Femur (tissue), 1 donor: ENCODE results near the gene CAV2.

Experiments
- DNase-seq: peaks from one replicate; pipeline ENCODE4 v3.0.0-alpha.2; 2017

Gene CAV2

DNA sequence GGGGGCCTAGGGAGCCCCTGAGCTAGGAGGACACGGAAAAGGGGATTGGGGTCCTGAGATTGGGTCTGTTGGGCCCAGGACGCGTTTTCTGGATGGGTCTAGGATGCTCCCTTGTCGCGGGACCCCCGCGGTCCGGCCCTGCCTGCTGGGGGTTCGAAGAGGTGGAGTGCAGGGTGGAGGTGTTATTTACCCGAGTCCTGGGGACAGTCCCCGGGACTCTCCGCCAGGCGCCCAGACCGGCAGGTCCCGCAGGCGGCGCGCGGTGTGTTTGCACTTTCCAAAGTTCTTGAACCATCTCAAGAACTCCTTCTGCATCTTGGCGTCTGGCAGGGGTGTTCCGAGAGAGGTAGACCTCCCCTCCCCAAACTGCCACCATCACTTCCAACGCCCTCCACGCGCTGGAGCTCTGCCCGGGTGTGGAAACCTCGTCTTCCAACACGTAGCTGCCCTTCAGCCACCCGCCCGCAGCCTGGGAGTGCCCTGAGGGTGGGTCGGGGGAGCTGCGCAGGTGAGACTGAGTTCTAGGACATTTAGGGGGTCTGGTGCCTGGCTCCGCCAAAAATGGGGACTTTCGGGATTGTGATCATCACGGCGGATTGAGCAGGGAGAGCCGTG is 25.9 kb downstream of the CAV2 start:
- DNase-seq, result peak; percentile 42

DNA sequence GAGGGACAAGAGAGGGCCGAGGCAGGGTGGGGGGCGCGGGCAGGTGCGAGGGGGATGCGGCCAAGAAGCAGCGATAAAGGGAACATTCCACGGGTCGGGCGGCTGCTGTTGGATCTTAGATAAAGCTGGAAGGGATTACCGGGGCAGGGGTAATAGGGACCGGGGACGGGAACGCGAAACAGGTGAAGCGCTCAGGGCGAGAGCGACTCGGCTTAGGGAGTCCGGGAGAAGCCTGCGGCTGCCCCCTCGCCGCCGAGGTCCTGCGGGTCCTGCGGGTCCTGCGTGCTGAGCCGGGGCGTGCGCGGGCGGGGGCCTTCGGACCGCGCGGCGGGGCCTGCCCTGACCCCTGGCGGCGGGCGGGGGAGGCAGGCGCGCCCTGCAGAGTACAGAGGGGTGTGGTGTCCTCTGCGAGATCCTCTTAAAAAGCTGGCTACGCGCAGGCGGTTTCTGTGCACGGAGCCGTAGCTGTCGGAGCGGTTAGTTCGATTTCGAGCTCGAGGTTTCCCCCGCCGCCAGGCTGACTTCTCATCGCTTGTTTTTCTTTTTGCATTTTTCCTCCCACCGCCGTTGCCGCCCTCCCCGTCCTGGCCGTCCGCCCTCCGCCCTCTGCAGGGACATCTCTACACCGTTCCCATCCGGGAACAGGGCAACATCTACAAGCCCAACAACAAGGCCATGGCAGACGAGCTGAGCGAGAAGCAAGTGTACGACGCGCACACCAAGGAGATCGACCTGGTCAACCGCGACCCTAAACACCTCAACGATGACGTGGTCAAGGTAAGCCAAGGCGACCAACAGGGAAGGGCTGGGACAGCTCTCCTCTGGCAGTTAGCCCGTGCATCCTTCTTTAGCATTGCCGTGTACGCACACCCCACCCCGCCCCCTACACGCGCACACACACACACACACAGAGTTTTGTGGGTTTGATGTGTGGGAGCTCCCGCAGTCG is 26.6 kb downstream of the CAV2 start:
- DNase-seq, result peak; percentile 84

DNA sequence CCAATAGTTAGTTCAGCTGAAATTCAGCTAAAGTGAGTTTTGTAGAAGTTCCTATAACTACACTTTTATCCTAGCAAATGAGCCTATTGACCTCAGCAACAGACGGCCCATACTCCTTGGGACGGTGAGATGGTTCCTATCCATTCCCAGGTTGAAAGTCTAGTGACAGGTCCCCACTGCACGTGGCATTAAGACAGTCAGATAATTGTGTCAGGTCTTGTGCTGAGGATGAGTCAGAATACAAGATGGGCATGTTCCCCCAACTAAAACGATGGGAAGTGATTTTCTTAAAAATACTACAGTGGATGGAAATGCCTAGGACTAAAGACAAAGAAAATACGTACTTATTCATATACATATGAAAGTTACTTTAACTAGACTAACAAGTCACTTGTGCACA is 27.4 kb downstream of the CAV2 start:
- no peak for DNase-seq

DNA sequence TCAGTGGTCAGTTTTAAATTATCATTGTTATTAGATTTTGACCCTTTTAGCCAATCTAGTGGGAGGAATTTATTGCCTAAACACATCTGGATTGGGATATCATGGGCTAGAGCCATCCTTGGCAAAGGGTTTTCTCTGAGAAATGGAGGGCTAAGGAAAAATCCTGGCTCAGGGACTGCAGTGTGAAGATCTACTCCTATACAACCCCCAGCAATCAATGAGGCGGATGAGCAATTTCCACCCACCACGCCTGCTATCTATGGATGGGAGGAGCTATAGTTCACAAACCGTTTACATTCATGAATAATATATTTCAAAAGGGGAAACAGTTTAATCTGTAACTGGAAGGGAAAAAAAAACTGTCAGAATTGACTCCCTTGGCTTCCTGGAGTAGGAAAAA is 28.0 kb downstream of the CAV2 start:
- DNase-seq, result no peak

DNA sequence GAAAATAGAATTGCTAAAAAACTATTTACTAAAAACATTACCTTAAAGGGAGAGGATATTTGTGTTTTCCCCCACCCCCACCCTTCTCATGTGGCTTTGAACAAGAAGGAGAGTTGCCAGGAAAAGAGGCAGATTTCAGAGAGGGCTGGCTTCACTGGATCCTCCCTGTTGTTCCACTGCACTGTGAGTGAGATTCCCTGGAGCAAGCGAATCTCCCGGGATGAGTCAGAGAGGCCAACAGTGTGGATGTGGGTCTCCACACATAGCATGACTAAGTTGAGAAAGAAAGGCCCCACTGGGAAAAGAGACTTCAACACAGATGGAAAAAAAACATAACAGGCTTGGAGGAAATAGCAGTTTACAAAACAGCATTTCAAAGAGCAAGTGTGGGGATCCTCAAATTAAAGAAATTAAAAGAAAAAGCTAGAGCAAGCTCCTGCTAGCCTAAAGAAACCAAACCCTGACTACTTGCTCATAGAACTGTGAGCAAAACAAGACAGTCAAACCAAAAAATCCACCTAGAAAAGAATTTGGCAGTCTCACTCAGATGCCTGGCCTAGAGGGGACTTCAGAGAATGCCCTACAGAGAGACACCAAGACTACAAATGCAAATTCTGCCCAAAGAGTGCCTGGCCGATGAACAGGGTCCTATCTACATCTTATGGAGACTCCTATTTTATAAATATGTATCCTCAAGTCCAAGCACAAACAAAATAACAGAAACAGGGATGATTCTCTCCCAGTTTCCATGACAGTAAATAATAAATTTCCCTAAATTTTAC is 28.7 kb downstream of the CAV2 start:
- peak; percentile 40 for DNase-seq

DNA sequence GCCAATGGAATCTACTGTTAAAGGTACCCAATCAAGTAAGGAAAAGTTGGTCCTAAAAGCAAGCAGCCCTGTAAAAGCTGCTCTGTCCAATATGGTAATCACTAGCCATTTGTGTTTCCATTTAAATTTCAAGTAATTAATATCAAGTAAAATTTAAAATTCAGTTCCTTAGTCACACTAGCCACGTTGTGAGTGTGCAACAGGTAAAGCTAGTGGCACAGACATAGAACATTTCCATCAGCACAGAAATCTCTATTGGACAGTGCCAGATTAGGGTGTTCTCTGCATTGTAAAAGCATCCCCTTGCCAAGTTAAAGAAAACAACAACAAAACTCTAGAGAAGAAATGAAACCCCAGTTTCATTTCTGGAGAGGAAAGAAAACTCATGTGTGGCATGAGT is 29.7 kb downstream of the CAV2 start:
- DNase-seq, result no peak

DNA sequence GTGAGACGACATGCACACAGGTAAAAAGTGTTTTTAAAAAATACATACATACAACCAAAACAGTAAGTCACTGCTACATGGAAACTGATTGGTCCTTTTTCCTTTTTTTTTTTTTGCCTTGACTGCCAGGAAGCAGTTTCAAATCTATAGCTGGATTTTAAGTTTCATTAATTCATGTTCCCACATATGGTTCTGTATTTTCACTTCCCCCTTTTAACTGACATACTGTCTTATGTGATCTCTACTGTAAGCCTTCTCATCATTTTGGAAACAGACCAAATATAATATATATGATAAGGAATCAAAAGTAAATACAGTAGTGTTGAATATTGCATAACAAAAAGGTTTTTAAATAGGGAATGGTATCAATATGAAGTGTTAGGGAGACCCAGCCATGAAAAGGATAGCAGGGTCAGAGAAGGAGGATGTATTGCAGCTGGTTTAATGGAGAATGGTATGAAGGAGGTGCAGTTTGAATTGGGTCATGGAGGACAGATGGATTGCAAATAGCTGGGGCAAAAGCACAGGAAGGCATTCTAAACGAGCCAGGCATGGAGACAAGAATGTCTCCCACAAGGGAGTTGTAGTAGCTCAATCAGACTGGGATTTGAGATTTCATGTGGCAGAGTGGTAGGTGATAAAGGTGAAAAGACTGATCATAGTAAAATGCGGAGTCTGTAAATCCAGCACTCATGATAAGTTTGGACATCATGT is 30.7 kb downstream of the CAV2 start:
- no peak for DNase-seq

DNA sequence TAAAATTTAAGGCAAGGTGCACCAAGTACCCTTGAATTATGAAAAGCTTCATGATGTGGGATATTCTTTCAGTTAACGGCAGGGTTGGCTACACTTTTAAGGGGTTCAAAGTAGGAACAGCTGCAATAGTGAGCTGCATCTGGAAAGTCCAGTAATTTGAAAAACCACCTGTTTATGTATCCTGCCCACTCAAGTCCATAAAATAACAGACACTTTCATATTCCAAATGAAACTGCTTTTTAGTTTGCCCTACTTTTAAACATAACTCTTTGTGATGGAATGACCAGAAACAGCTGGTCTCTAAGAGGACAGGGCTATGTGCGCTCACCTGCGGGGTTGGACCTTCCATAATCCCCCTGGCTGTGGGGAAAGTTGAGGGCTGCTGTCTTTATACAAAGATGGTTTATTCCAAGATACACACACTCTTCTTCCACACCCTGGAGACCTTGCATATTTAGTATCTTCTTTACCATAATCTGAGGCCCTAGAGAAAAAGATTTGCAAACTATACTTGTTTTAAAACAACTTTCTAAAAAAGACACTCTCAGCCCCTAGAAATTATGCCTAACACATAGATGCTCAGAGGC is 32.7 kb downstream of the CAV2 start:
- DNase-seq, result no peak

DNA sequence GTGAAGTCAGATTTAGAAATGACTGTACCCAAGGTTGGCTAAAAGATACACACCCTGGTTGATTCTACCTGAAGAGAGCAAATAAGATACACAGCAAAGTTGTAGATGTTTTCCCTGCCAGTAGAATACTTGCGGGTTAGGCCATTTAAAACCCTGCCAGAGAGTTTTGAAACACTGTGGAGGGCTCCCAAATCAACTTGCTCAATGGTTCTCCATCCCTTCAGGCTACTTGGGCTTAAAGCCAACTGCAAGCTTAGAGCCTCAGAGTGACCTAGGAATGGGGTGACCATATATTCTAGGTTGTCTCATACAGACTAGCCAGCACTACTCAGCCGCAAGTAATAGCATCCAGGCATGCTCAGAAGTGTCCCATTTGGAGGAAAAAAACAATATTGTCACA is 35.3 kb downstream of the CAV2 start:
- DNase-seq, result no peak

DNA sequence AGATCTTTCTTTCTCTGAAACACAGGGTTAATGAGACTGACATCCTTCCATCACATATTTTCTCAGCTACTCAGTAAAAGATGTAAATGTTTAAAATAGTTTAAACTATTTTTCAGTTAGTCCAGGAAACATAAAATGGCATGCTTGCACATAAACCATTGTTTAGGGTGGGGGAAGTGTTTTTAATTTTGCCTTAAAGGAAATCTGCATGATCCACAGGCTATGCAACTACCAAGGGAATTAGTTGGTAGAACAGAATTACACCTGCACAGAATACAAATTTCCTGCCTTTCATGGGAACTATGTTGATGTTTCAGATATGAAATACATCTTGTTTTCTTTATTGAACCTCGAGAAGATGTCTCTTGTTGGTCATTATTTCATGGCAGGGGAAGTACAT is 35.9 kb downstream of the CAV2 start:
- DNase-seq, result no peak

DNA sequence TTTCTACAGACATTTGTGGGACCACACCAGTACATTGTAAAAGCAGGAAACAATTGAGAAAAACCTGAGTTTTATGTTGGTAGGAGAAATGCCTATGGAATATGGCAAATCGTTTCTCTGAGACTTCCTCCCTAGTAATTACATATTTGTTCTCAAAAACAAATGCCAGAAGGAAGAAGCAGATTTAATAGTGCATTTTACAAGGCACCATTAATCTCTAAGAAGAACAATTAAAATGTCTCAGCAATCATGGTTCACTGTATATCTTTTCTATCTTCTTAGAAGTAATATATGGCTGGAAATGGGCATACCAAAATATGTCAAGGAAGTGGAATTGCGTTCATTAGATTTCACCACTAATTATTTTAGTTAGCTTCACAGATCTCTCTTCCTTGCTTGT is 38.6 kb downstream of the CAV2 start:
- no peak for DNase-seq

DNA sequence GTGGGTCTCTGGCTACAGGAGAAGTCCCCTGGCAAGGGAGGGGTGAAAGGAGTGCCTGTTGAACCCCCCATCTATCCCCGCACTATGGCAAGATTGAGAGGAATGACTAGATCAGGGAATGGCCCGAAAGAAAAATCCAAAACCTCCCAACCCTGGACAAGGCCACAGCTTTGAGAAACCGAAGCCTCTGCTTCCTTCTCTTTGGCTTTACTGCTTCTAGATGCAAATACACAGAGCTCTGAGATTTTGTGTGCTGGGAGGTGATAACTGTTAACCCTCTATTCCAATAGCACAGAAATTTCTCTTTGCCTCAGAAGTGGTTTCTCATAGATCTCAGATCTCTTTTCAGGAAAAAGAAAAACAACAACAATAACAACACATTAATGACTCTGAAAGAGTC is 40.3 kb downstream of the CAV2 start:
- no peak for DNase-seq

DNA sequence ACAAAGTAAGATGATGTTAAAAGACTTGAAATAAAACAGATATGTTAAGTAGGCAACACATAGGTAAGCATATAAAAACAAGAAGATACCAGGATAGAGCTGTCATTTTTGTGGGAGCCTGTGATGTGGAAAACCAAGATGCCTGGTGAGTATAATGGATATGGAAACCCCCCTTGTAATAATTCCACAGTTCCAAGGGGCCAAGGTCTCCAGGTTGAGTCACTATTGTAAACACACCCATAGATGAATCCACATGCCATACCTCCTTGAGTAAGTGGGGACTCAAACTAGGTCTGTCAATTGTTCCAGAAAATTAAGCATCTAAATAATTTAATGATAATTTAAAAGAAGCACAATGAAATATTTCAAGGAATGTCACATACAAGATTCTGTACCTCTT is 41.2 kb downstream of the CAV2 start:
- DNase-seq, result no peak

DNA sequence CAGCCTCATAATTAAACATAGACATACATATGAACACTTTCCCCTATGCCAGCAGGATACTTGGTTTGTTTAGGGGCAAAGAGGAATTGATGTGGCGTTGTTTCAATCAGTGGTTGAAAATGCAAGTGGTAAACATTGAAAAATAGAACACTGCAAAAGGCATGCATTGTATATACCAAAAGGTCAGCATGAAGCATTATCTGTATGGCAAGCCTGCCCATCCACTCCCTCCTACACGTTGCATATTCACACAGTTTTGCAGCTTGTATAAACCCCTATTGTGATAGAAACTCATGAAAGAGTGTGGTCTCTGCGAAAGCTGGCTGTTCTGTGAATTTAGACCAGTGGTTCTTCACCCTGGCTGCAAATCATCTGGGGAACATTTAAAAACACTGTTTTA is 42.4 kb downstream of the CAV2 start:
- DNase-seq, result no peak

DNA sequence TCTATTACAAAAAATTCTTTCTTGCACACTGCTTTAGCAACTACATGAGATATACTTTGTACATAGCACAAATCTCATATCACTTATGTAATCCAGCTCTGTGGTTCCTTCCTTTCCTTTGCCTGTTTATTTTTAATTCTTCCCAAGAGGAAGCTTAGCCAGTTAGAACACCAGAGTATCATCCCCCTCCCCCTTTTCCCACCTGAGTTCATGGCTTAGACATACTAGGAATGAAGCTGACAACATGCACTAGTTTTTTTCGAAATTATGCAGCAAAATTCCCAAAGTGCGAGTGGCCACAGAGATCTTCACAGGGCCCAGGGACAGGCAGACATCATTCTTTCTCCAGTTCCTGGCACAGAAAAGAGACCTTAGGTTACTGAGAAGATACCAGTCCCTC is 43.1 kb downstream of the CAV2 start:
- DNase-seq, result no peak

DNA sequence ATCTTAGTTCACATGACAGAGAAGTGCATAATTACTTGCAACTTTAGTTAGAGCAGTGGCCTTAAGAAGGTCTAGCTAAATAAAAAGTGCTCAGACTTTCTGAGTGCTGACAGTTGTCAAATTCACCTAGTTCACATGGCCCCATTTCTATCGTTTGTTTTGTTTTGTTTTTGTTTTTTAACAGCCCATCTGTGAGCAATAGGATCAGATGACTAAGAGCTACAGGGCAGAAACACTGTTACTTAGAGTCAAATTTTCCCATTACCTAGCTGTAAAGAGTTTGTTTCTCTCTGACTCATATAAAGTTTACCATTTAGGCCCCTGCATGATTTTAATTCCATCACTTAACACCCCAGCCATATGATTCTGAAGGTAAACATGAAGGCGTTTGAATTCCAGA is 44.1 kb downstream of the CAV2 start:
- no peak for DNase-seq

DNA sequence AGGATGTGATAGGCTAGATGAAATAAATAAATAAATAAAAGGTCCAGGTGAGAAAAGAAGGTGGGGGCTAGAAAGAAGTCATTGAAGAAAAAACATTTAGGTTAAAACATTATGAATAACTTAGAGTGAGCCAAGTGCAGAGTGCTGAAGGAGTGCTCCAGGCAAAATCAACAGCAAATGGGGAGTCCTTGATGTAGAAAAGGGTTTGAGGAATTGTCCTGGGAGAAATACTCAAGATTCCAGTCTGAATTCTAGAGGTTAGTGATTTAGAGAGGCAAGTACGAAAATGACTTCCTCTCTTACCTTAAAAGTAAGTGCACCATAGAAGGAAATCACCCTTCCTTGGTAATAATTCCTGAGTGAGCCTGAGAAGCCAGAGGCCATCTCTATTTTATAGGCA is 44.9 kb downstream of the CAV2 start:
- no peak for DNase-seq

DNA sequence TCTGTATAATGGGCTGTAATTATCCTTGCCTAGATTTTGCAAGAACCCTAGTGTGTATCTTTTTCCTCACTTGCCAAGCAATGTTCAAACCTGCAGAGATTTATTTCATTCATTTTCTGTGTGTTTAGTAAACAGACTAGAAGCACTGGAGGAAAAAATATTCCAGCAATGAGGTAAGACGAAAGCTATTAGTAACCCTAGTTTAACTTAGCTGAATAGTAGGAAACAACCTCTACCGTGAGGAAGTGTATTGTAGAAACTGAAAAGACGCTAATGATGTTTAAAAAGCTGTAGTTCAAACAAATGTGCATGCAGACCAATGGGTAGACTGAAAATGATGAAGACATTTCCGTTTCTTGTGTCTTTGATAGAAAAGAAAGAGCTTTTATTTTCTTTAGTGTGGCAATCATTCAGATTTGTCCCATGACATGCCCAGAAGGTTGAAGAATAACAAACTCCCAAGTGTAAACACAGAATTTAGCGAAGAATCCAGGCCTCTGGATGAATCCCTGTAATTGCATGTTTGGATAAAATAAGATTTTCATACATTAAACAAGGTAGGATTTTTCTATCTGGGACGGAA is 46.0 kb downstream of the CAV2 start:
- DNase-seq, result no peak

DNA sequence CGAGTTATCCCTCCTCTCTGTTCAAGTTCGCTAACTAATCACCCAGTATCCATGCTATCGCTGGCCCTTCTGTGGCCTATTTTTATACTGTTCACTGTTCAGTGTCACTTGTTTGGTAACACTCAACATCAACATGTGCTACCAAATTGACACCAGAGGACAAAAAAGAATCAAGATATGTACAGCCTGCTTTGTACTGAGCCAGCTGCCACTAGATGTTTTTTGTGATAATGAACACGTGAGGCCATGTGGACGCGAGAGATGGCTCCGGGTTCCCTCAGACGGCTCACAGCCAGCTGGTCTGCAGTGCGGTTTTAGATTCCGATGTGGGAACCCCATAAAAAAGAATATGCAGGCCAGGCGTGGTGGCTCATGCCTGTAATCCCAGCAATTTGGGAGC is 46.5 kb downstream of the CAV2 start:
- DNase-seq, result no peak

DNA sequence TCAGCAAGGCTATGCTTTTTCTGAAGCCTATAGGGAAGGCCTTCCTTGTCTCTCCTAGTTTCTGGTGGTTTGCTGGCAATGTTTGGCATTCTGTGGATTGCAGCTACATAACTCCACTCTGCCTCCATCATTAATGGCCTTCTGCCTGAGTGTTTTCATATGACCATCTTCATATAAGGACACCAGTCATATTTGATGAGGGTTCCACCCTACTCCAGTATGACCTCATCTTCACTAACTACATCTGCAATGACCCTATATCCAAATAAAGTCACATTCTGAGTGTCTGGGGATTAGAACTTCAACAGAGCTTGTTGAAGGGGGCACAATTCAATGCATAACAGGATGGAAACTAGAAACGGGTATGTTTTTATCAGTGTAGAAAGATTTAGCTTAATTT is 47.4 kb downstream of the CAV2 start:
- DNase-seq, result no peak

DNA sequence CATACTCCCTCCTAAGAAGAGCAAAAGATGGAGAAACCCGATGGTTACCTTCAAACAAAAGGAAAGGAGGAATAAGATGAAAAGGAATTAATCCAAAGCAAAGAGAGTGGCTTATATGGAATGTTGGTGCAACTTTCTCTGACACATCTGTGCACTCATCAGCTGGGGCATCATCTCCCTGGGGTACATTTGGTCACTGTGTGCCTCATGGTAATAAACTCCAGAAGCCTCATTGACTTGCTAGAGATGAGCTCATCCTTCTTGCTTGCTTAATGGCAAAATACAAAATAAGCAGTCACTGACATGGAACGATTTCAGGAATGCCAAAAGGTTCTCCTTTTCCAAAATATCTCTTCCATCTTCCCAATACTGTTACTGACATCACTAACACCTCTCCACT is 47.8 kb downstream of the CAV2 start:
- no peak for DNase-seq

DNA sequence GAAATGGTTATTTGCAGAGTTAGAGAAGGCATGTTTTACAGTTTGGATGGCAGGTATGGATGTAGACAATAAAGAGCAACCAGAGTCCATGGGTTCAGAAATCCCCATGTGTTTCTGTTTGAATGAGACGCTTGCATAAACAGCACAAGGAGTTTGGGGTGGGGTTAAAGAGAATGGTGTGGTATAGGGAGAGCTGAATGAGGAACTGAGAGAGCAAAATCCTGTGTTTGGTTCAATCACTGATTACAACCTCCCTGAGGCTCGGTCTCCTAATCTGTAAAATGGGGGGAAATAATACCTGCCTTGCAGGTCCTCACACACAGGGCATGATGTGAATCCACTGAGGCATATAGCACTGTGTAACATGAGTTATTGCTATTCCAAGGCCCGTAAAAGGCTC is 49.0 kb downstream of the CAV2 start:
- no peak for DNase-seq
